ENCODE measurements around the gene UBE2R2. TPM values are rescaled to one million over a fixed set of nuclear protein-coding genes. Genes with fewer than 3 reads are reported as not detected.

UBE2R2 gene
- total RNA-seq, 2 donors from 2014 or later = 66.4 to 74.4 TPM

- WGBS, 2 experiments (ENCODE audit: insufficient coverage in 1 of 2, insufficient read length in 1 of 2) = 89 to 93% methylated on average over 8 of the region's 8 CpGs
- Mint-ChIP-seq H3K9me3 (peaks cover 2% of the 10 kb centered on the region), H3K4me1 (peaks cover 9% of the 10 kb centered on the region), H3K27me3 (ENCODE audit: insufficient read depth) (peaks cover 48% of the 10 kb centered on the region), H3K36me3 (ENCODE audit: low read depth) (no peaks in the 10 kb centered on the region), H3K27ac (no peak overlapping the region), H3K4me3 (no peak overlapping the region)
- no peaks in the 10 kb centered on the region for H3K4me1 ChIP-seq (ENCODE audit: control insufficient read depth, insufficient read depth, low read length)
- DNase-seq = no peak
- H3K27me3 ChIP-seq (ENCODE audit: control insufficient read depth, insufficient read depth, low read length, poor library complexity, severe bottlenecking) = peaks cover 22% of the 10 kb centered on the region
- no peaks in the 10 kb centered on the region for H3K9me3 ChIP-seq (ENCODE audit: control insufficient read depth, low read length)
- TF ChIP-seq CTCF (conservative IDR thresholded peaks at IDR 0.05) = no peak
- no peak overlapping the region for H3K9ac ChIP-seq (ENCODE audit: extremely low read depth, low read length, poor library complexity, severe bottlenecking)
- no peak overlapping the region for H3K4me3 ChIP-seq (ENCODE audit: low read length)
- H3K36me3 ChIP-seq (ENCODE audit: control insufficient read depth, insufficient read depth, low read length) = no peaks in the 10 kb centered on the region
- H3K27ac ChIP-seq (ENCODE audit: low read depth, low read length) = no peak overlapping the region
Measured at GRCh38 chr9:33797837-33798236, 19.1 kb upstream of the UBE2R2 start.

GRCh38 chr9:33798545-33798944, 18.4 kb upstream of the UBE2R2 start:
- Mint-ChIP-seq H3K27ac (no peak overlapping the region), H3K27me3 (ENCODE audit: insufficient read depth) (peaks cover 46% of the 10 kb centered on the region), H3K36me3 (ENCODE audit: low read depth) (no peaks in the 10 kb centered on the region), H3K4me1 (peaks cover 9% of the 10 kb centered on the region), H3K9me3 (peaks cover 2% of the 10 kb centered on the region), H3K4me3 (no peak overlapping the region)
- Histone ChIP-seq H3K9ac (ENCODE audit: extremely low read depth, low read length, poor library complexity, severe bottlenecking) (no peak overlapping the region), H3K4me3 (ENCODE audit: low read length) (no peak overlapping the region), H3K27me3 (ENCODE audit: control insufficient read depth, insufficient read depth, low read length, poor library complexity, severe bottlenecking) (peaks cover 15% of the 10 kb centered on the region), H3K36me3 (ENCODE audit: control insufficient read depth, insufficient read depth, low read length) (no peaks in the 10 kb centered on the region), H3K9me3 (ENCODE audit: control insufficient read depth, low read length) (no peaks in the 10 kb centered on the region), H3K27ac (ENCODE audit: low read depth, low read length) (no peak overlapping the region), H3K4me1 (ENCODE audit: control insufficient read depth, insufficient read depth, low read length) (no peaks in the 10 kb centered on the region)
- TF ChIP-seq CTCF (conservative IDR thresholded peaks at IDR 0.05) = no peak
- DNase-seq = no peak
- 87 to 89% methylated on average over 3 to 8 of the region's 10 CpGs for WGBS, 2 experiments (ENCODE audit: insufficient coverage in 1 of 2, insufficient read length in 1 of 2)

- peaks cover 43% of the 10 kb centered on the region for H3K27me3 Mint-ChIP-seq (ENCODE audit: insufficient read depth)
- H3K4me1 Mint-ChIP-seq = peaks cover 6% of the 10 kb centered on the region
- H3K4me3 Mint-ChIP-seq = no peak overlapping the region
- no peaks in the 10 kb centered on the region for H3K9me3 ChIP-seq (ENCODE audit: control insufficient read depth, low read length)
- no peak overlapping the region for H3K27ac Mint-ChIP-seq
- H3K4me1 ChIP-seq (ENCODE audit: control insufficient read depth, insufficient read depth, low read length) = no peaks in the 10 kb centered on the region
- H3K36me3 ChIP-seq (ENCODE audit: control insufficient read depth, insufficient read depth, low read length) = no peaks in the 10 kb centered on the region
- TF ChIP-seq CTCF (conservative IDR thresholded peaks at IDR 0.05) = no peak
- no peak overlapping the region for H3K27ac ChIP-seq (ENCODE audit: low read depth, low read length)
- H3K4me3 ChIP-seq (ENCODE audit: low read length) = no peak overlapping the region
- H3K9me3 Mint-ChIP-seq = peaks cover 2% of the 10 kb centered on the region
- no peaks in the 10 kb centered on the region for H3K36me3 Mint-ChIP-seq (ENCODE audit: low read depth)
- DNase-seq = no peak
- H3K27me3 ChIP-seq (ENCODE audit: control insufficient read depth, insufficient read depth, low read length, poor library complexity, severe bottlenecking) = no peaks in the 10 kb centered on the region
- 90 to 91% methylated on average over 7 to 9 of the region's 9 CpGs for WGBS, 2 experiments (ENCODE audit: insufficient coverage in 1 of 2, insufficient read length in 1 of 2)
- H3K9ac ChIP-seq (ENCODE audit: extremely low read depth, low read length, poor library complexity, severe bottlenecking) = no peak overlapping the region
Measured at GRCh38 chr9:33799928-33800704, 16.8 kb upstream of the UBE2R2 start.
